OCI-LY7 (cell line): ENCODE measurements around the gene NLGN1. TPM values are rescaled to one million over a fixed set of nuclear protein-coding genes. Genes with fewer than 3 reads are reported as not detected.

Source experiments
- BruUV-seq: library from RNA; stranded (reverse); fragments of 400-500 nt; replicated peaks from 2 replicates; lab custom pipeline; 2021; lab: Mats Ljungman, UMichigan
- CTCF ChIA-PET: fragments of 300-600 bp; sonication (Branson Sonifier 250); formaldehyde crosslinking; loops from one replicate; lab custom pipeline; 2022; ENCODE audit warnings: antibody characterized with exemption; ENCODE audit not compliant: unreplicated experiment; lab: Charles Lee
- POLR2A ChIA-PET: fragments of 300-600 bp; sonication (Branson Sonifier 250); formaldehyde crosslinking; loops from one replicate; lab custom pipeline; 2022; ENCODE audit warnings: antibody characterized with exemption; lab: Charles Lee
- DNase-seq: peaks from one replicate; pipeline ENCODE4 v3.0.0-alpha.2; 2015; ENCODE audit warnings: low spot score
- H2AFZ ChIP-seq: fragments of 200-600 bp; sonication (generic), shearing (Covaris generic); 2 replicates; pipeline ENCODE4 v1.6.1; 2014; ENCODE audit warnings: mild to moderate bottlenecking, antibody characterized with exemption, low read length, moderate library complexity
- H3K27ac ChIP-seq: fragments of 200-600 bp; sonication (generic); 2 replicates; pipeline ENCODE4 v1.5.1; 2014; ENCODE audit warnings: mixed run types, low read depth, mild to moderate bottlenecking, moderate library complexity, low read length, inconsistent platforms; ENCODE audit not compliant: poor library complexity, severe bottlenecking
- H3K36me3 ChIP-seq: fragments of 200-600 bp; sonication (generic); 2 replicates; pipeline ENCODE4 v1.6.1; 2014; ENCODE audit warnings: mild to moderate bottlenecking, antibody characterized with exemption, low read length, moderate library complexity, mixed read lengths; ENCODE audit not compliant: insufficient read depth
- H3K4me1 ChIP-seq: fragments of 200-600 bp; sonication (generic); 2 replicates; pipeline ENCODE4 v1.5.1; 2014; ENCODE audit warnings: mild to moderate bottlenecking, low read length; ENCODE audit not compliant: insufficient read depth, poor library complexity, severe bottlenecking
- H3K4me2 ChIP-seq: fragments of 200-600 bp; sonication (generic); 2 replicates; pipeline ENCODE4 v1.6.1; 2014; ENCODE audit warnings: mild to moderate bottlenecking, low read length
- H3K4me3 ChIP-seq: fragments of 200-600 bp; sonication (generic); 2 replicates; pipeline ENCODE4 v1.5.1; 2014; ENCODE audit warnings: mild to moderate bottlenecking, low read depth, low read length; ENCODE audit not compliant: poor library complexity, severe bottlenecking
- H3K79me2 ChIP-seq: fragments of 200-600 bp; sonication (generic); 2 replicates; pipeline ENCODE4 v1.6.1; 2016; ENCODE audit warnings: low read depth, mild to moderate bottlenecking, low read length, moderate library complexity, mixed read lengths; ENCODE audit not compliant: insufficient read depth
- H3K9me2 ChIP-seq: fragments of 200-600 bp; sonication (generic); 2 replicates; pipeline ENCODE4 v1.6.1; 2016; ENCODE audit warnings: mild to moderate bottlenecking, low read length, mixed read lengths; ENCODE audit not compliant: insufficient read depth
- H3K9me3 ChIP-seq: fragments of 200-600 bp; sonication (generic); 2 replicates; pipeline ENCODE4 v1.6.1; 2014; ENCODE audit warnings: mild to moderate bottlenecking, mixed run types, low read length, mixed read lengths
- H4K20me1 ChIP-seq: fragments of 200-600 bp; sonication (generic); 2 replicates; pipeline ENCODE4 v1.6.1; 2014; ENCODE audit warnings: mild to moderate bottlenecking, antibody characterized with exemption, low read length, moderate library complexity, mixed read lengths; ENCODE audit not compliant: insufficient read depth
- CTCF ChIP-seq: fragments of 200-600 bp; sonication (generic); conservative IDR thresholded peaks from 2 replicates; pipeline ENCODE4 v1.5.1; 2014; ENCODE audit warnings: mild to moderate bottlenecking, antibody characterized with exemption, low read length, moderate library complexity, mixed read lengths
- EZH2phosphoT487 ChIP-seq: fragments of 200-600 bp; sonication (generic); IDR thresholded peaks from 2 replicates; pipeline ENCODE4 v1.6.1; 2018; ENCODE audit warnings: low read depth, borderline replicate concordance, mild to moderate bottlenecking, mixed run types, antibody characterized with exemption, low read length, moderate library complexity, mixed read lengths
- intact Hi-C: fragments of 100-400 bp; cut with micrococcal nuclease; formaldehyde crosslinking; loops from one replicate; pipeline ENCODE4 v1.10.0; 2022; ENCODE audit not compliant: unreplicated experiment
- total RNA-seq, 2 experiments: library from RNA; depleted of rRNA in 1 of 2; stranded (reverse); fragments of >200 nt in 1 of 2; shearing (Covaris generic) in 1 of 2; gene quantifications; 2 replicates each; pipeline ENCODE4 v1.2.3, GENCODE V29; 2014 to 2022

The NLGN1 gene
- total RNA-seq, 2 experiments from 2014 or later: not detected

DNA sequence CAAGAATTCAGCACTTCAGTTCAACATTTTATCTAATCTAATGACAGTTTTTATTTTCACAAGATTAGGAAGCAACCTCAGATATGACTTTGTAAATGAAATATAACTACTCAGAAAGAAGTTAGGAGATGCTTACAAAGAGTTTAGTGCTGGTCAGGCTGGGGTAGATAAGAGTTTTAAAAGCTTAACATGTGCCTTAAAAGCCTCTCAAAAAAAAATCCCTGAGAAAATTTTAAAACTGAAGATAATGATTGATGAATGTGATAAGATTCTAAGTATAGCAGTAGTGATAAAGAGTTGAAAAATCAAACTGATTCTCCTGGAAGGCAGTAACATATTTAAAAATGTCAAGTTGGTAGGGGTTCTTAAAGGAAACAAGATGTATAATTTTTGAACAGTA is 478.2 kb downstream of the NLGN1 start:
- Histone ChIP-seq H4K20me1 (no peaks in the 10 kb centered on the region), H3K4me3 (no peak overlapping the region), H3K9me3 (no peaks in the 10 kb centered on the region), H3K4me2 (no peak overlapping the region), H3K36me3 (no peaks in the 10 kb centered on the region), H2AFZ (no peak overlapping the region), H3K27ac (no peak overlapping the region), H3K4me1 (no peaks in the 10 kb centered on the region), H3K79me2 (no peaks in the 10 kb centered on the region), H3K9me2 (no peaks in the 10 kb centered on the region)
- ChIA-PET POLR2A (no interaction called here), CTCF (no interaction called here)
- intact Hi-C loops: no loop called here
- TF ChIP-seq EZH2phosphoT487 (no peak), CTCF (no peak)
- no peak for DNase-seq
- BruUV-seq: no TSS peak

DNA sequence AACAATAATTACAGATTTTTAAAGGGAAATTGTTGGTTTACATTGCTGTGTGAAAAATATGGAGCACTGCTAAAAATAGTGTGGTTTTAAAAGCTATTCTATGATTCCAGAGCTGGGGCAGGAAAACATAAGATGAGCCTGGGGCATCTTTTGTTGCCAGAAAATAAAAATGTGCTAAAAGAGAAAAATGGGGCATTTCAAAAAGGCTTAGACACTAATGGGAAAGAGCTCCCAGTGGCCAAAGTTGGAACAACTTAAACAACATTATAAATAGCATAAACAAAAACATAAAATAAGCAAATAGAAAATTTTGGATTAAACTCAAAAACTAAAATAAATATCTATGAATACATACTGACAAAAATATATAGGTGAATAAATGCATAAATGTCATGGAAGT is 478.9 kb downstream of the NLGN1 start:
- DNase-seq: no peak
- no peaks in the 10 kb centered on the region for H3K79me2 ChIP-seq
- no peak overlapping the region for H3K4me2 ChIP-seq
- H3K36me3 ChIP-seq: no peaks in the 10 kb centered on the region
- TF ChIP-seq EZH2phosphoT487 (no peak), CTCF (peak; percentile 36; the same call in 1 of the 2 replicates)
- H4K20me1 ChIP-seq: no peaks in the 10 kb centered on the region
- no TSS peak for BruUV-seq
- H3K4me3 ChIP-seq: no peak overlapping the region
- H2AFZ ChIP-seq: no peak overlapping the region
- H3K9me3 ChIP-seq: no peaks in the 10 kb centered on the region
- ChIA-PET POLR2A (no interaction called here), CTCF (no interaction called here)
- intact Hi-C loops: no loop called here
- no peaks in the 10 kb centered on the region for H3K9me2 ChIP-seq
- H3K27ac ChIP-seq: no peak overlapping the region
- no peaks in the 10 kb centered on the region for H3K4me1 ChIP-seq

GRCh38 chr3:173887888-173888287 is 490.3 kb downstream of the NLGN1 start:
- TF ChIP-seq CTCF (no peak), EZH2phosphoT487 (no peak)
- no peaks in the 10 kb centered on the region for H3K36me3 ChIP-seq
- no peak for DNase-seq
- ChIA-PET POLR2A (interaction anchor here (1.1 kb wide), 1 partner anchor 47 kb away, joined by 5 read pairs; no protein-coding TSS in a partner anchor), CTCF (no interaction called here)
- H3K4me3 ChIP-seq: no peak overlapping the region
- no peaks in the 10 kb centered on the region for H3K4me1 ChIP-seq
- H3K79me2 ChIP-seq: no peaks in the 10 kb centered on the region
- H2AFZ ChIP-seq: no peak overlapping the region
- H4K20me1 ChIP-seq: no peaks in the 10 kb centered on the region
- H3K9me2 ChIP-seq: no peaks in the 10 kb centered on the region
- H3K9me3 ChIP-seq: no peaks in the 10 kb centered on the region
- no TSS peak for BruUV-seq
- intact Hi-C loops: no loop called here
- H3K27ac ChIP-seq: no peak overlapping the region
- H3K4me2 ChIP-seq: no peak overlapping the region
